A549 (cell line): Measurements from ENCODE around the gene MYO15A. TPM values are rescaled to one million over a fixed set of nuclear protein-coding genes. Genes with fewer than 3 reads are reported as not detected.

Experiments
- ATAC-seq, 2 experiments: fragments of 200-7000 bp in 1 of 2; fragments of >200 bp in 1 of 2; cut with Nextera tagmentation in 1 of 2; cut with Tn5 transposase in 1 of 2; 3 replicates each; pipeline versions ENCODE4 v1.8.0 to v1.9.1; 2018 to 2020; ENCODE audit warnings: mild to moderate bottlenecking in 1 of 2, moderate library complexity in 1 of 2
- CTCF ChIA-PET: fragments of 300-600 bp; sonication (Branson Sonifier 250); formaldehyde crosslinking; extraction: SDS; loops from one replicate; lab custom pipeline; 2021; ENCODE audit warnings: antibody characterized with exemption, inconsistent platforms; lab: Yijun Ruan, JAX
- POLR2A ChIA-PET: fragments of 350-600 bp; formaldehyde crosslinking; extraction: SDS; loops from one replicate; lab custom pipeline; 2021; ENCODE audit warnings: antibody characterized with exemption, inconsistent platforms; lab: Yijun Ruan, JAX
- DNase-seq, 2 experiments: peaks; one replicate each; pipeline versions ENCODE4 v3.0.0 to v3.0.0-alpha.2; 2011 to 2016; ENCODE audit warnings: low read depth in 1 of 2, low spot score in 1 of 2
- FAIRE-seq: peaks from 2 replicates; lab custom pipeline; 2011; peaks lifted over from hg19 to GRCh38; lab: Jason Lieb, UNC
- H3K27ac ChIP-seq, 2 experiments: fragments of >200 bp; sonication (Bioruptor Twin); formaldehyde crosslinking; 3 replicates each; pipeline ENCODE4 v1.5.1; 2016 to 2017
- H3K4me1 ChIP-seq: fragments of >200 bp; sonication (Bioruptor Twin); formaldehyde crosslinking; 3 replicates; pipeline ENCODE4 v1.6.1; 2016
- H3K4me2 ChIP-seq: fragments of >200 bp; sonication (Bioruptor Twin); formaldehyde crosslinking; 3 replicates; pipeline ENCODE4 v1.6.1; 2016
- H3K4me3 ChIP-seq: fragments of >200 bp; sonication (Bioruptor Twin); formaldehyde crosslinking; 3 replicates; pipeline ENCODE4 v1.5.1; 2016
- H3K9me3 ChIP-seq: fragments of >200 bp; sonication (Bioruptor Twin); formaldehyde crosslinking; 3 replicates; pipeline ENCODE4 v1.6.1; 2016
- E2F6 ChIP-seq: IDR thresholded peaks from 2 replicates; pipeline ENCODE4 v1.6.1; 2012; ENCODE audit warnings: low read depth, borderline replicate concordance
- EHF ChIP-seq: fragments of 250-450 bp; sonication (Bioruptor Pico); IDR thresholded peaks from 2 replicates; pipeline ENCODE4 v1.5.0; 2020; ENCODE audit warnings: mild to moderate bottlenecking
- FOSB ChIP-seq: fragments of 250-450 bp; sonication (Bioruptor Pico); IDR thresholded peaks from 2 replicates; pipeline ENCODE4 v1.5.0; 2020; ENCODE audit warnings: mild to moderate bottlenecking, moderate library complexity
- FOXS1 ChIP-seq: fragments of 250-450 bp; sonication (Bioruptor Pico); IDR thresholded peaks from 2 replicates; pipeline ENCODE4 v1.5.0; 2020; ENCODE audit warnings: mild to moderate bottlenecking, moderate library complexity
- GATA3 ChIP-seq: IDR thresholded peaks from 2 replicates; pipeline ENCODE4 v1.6.1; 2012; ENCODE audit warnings: borderline replicate concordance
- JUN ChIP-seq, 2 experiments: fragments of >200 bp; sonication (Bioruptor Twin); formaldehyde crosslinking; IDR thresholded peaks; 2 replicates in 1 of 2; 3 replicates in 1 of 2; pipeline ENCODE4 v1.6.1; 2016 to 2017
- KDM1A ChIP-seq: fragments of 200-600 bp; sonication (generic); IDR thresholded peaks from 2 replicates; pipeline ENCODE4 v1.6.1; 2016; ENCODE audit warnings: low read depth, mild to moderate bottlenecking
- KDM5A ChIP-seq: fragments of 200-600 bp; sonication (generic); IDR thresholded peaks from 2 replicates; pipeline ENCODE4 v1.6.1; 2016; ENCODE audit warnings: antibody characterized with exemption, mild to moderate bottlenecking
- MAX ChIP-seq: IDR thresholded peaks from 2 replicates; pipeline ENCODE4 v1.6.1; 2012
- MAZ ChIP-seq: fragments of 150-350 bp; IDR thresholded peaks from 2 replicates; pipeline ENCODE4 v1.6.1; 2014; ENCODE audit warnings: antibody characterized with exemption, low read depth, low read length, borderline replicate concordance
- MYC ChIP-seq: IDR thresholded peaks from 2 replicates; pipeline ENCODE4 v1.6.1; 2012; ENCODE audit warnings: mild to moderate bottlenecking, inconsistent platforms, low read length, improper control_type of control experiment, borderline replicate concordance
- POLR2A ChIP-seq: IDR thresholded peaks from 2 replicates; pipeline ENCODE4 v1.6.1; 2012; ENCODE audit warnings: mild to moderate bottlenecking, low read length
- POLR2AphosphoS2 ChIP-seq: conservative IDR thresholded peaks from 2 replicates; pipeline ENCODE4 v1.6.1; 2012; ENCODE audit warnings: low read length, improper control_type of control experiment, inconsistent platforms
- RAD21 ChIP-seq, 2 experiments: fragments of >200 bp in 1 of 2; sonication (Bioruptor Twin) in 1 of 2; formaldehyde crosslinking in 1 of 2; IDR thresholded peaks in 1 of 2; conservative IDR thresholded peaks in 1 of 2; 2 replicates in 1 of 2; 3 replicates in 1 of 2; pipeline ENCODE4 v1.6.1; 2012 to 2018; ENCODE audit warnings: inconsistent platforms in 1 of 2
- RARB ChIP-seq: fragments of 250-450 bp; sonication (Bioruptor Pico); IDR thresholded peaks from 2 replicates; pipeline ENCODE4 v1.8.0; 2021; ENCODE audit warnings: mild to moderate bottlenecking, moderate library complexity
- TFCP2L1 ChIP-seq: fragments of 250-450 bp; sonication (Bioruptor Pico); IDR thresholded peaks from 2 replicates; pipeline ENCODE4 v1.5.0; 2021; ENCODE audit warnings: mild to moderate bottlenecking
- WGBS: methylation state at CpG from one replicate; pipeline ENCODE4 v1.1.6; 2017; ENCODE audit errors: missing lambda C conversion rate; 5-methylcytosine and 5-hydroxymethylcytosine counted together
- polyA plus RNA-seq, 4 experiments: library from polyadenylated mRNA; depleted of rRNA in 3 of 4; stranded (reverse); fragments of >200 nt; fragmentation: RNase III in 1 of 4; extraction: RNeasy Plus Mini Kit Qiagen cat#74134 plus additional on column Dnase treatment in 1 of 4; gene quantifications; 2 replicates in 3 of 4; 3 replicates in 1 of 4; pipeline ENCODE4 v1.2.3, GENCODE V29; 2011 to 2017
- TF ChIP-seq, protein P1 (sequence below): fragments of >200 bp; sonication (Bioruptor Twin); formaldehyde crosslinking; IDR thresholded peaks from 3 replicates; pipeline ENCODE4 v1.5.1; 2016
- TF ChIP-seq, protein P2 (sequence below): fragments of 450-650 bp; IDR thresholded peaks from 2 replicates; pipeline ENCODE4 v1.6.1; 2014; ENCODE audit warnings: antibody characterized with exemption

MYO15A gene
- polyA plus RNA-seq, 2 of the 4 experiments (the other 2 are of a cell fraction), result 0.22 to 0.26 TPM

DNA sequence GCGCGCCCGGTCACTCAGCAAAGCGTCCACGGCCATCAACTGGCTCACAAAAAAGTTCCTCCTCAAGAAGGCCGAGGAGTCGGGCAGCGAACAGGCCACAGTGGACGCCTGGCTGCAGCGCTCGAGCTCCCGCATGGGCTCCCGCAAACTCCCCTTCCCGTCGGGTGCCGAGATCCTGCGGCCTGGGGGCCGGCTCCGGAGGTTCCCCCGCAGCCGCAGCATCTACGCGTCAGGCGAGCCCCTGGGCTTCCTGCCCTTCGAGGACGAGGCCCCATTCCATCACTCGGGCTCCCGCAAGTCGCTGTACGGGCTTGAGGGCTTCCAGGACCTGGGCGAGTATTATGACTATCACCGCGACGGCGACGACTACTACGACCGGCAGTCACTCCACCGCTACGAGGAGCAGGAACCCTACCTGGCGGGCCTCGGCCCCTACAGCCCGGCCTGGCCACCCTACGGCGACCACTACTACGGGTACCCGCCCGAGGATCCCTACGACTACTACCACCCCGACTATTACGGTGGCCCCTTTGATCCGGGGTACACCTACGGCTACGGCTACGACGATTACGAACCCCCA is 10.7 kb downstream of the MYO15A start (continued):
- no peak for TF ChIP-seq E2F6
- TF ChIP-seq, protein P1, sequence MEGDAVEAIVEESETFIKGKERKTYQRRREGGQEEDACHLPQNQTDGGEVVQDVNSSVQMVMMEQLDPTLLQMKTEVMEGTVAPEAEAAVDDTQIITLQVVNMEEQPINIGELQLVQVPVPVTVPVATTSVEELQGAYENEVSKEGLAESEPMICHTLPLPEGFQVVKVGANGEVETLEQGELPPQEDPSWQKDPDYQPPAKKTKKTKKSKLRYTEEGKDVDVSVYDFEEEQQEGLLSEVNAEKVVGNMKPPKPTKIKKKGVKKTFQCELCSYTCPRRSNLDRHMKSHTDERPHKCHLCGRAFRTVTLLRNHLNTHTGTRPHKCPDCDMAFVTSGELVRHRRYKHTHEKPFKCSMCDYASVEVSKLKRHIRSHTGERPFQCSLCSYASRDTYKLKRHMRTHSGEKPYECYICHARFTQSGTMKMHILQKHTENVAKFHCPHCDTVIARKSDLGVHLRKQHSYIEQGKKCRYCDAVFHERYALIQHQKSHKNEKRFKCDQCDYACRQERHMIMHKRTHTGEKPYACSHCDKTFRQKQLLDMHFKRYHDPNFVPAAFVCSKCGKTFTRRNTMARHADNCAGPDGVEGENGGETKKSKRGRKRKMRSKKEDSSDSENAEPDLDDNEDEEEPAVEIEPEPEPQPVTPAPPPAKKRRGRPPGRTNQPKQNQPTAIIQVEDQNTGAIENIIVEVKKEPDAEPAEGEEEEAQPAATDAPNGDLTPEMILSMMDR, result no peak

- FAIRE-seq, result no peak
Observed at GRCh38 chr17:18119938-18120337, 11.4 kb downstream of the MYO15A start.

DNA sequence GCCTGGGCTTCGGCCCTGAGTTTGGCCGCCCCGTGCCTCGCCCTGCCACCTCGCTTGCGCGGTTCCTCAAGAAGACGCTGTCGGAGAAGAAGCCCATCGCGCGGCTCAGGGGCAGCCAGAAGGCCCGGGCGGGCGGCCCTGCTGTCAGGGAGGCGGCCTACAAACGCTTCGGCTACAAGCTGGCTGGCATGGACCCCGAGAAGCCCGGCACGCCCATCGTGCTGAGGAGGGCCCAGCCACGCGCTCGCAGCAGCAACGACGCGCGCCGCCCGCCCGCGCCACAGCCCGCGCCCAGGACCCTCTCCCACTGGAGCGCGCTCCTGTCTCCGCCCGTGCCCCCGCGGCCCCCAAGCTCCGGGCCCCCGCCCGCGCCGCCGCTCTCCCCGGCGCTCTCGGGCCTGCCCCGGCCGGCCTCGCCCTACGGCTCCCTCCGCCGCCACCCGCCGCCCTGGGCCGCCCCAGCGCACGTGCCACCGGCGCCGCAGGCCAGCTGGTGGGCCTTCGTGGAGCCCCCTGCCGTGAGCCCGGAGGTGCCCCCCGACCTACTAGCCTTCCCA is 12.0 kb downstream of the MYO15A start:
- no peaks in the 10 kb centered on the region for H3K4me1 ChIP-seq
- POLR2A ChIA-PET, result no interaction called here
- ATAC-seq, result no peak
- CTCF ChIA-PET, result interaction anchor here (1.3 to 1.4 kb wide), 2 partner anchors 19 to 21 kb away, joined by 3 to 4 read pairs; no protein-coding TSS in a partner anchor
- H3K4me3 ChIP-seq, result no peak overlapping the region
- no peak overlapping the region for H3K27ac ChIP-seq
- WGBS, result 91% methylated on average over 45 of the region's 68 CpGs
- H3K9me3 ChIP-seq, result peaks cover 3% of the 10 kb centered on the region; the same call in 2 of the 3 replicates
- no peak overlapping the region for H3K4me2 ChIP-seq
- TF ChIP-seq FOXS1, result no peak
- TF ChIP-seq EHF (CRISPR knock-in tag), result no peak
- TF ChIP-seq, all 56 proteins: peak for 0
- DNase-seq (no peak), FAIRE-seq (no peak)

More at GRCh38 chr17:18119938-18120337, 11.4 kb downstream of the MYO15A start:
- Histone ChIP-seq H3K4me2 (no peak overlapping the region), H3K4me3 (no peak overlapping the region), H3K4me1 (no peaks in the 10 kb centered on the region)
- ATAC-seq, result no peak
- 94% methylated on average over 30 of the region's 30 CpGs for WGBS
- CTCF ChIA-PET, result interaction anchor here (1.3 kb wide), 1 partner anchor 20 kb away, joined by 3 read pairs; no protein-coding TSS in a partner anchor
- TF ChIP-seq, protein P2, sequence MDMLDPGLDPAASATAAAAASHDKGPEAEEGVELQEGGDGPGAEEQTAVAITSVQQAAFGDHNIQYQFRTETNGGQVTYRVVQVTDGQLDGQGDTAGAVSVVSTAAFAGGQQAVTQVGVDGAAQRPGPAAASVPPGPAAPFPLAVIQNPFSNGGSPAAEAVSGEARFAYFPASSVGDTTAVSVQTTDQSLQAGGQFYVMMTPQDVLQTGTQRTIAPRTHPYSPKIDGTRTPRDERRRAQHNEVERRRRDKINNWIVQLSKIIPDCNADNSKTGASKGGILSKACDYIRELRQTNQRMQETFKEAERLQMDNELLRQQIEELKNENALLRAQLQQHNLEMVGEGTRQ, result no peak
- TF ChIP-seq, all 56 proteins: peak for 0
- DNase-seq, result no peak
- Histone ChIP-seq H3K9me3 (peaks cover 3% of the 10 kb centered on the region; the same call in 2 of the 3 replicates), H3K27ac (no peak overlapping the region)
- POLR2A ChIA-PET, result no interaction called here

- no peak for ATAC-seq
- Histone ChIP-seq H3K4me1 (no peaks in the 10 kb centered on the region), H3K9me3 (peaks cover 3% of the 10 kb centered on the region; the same call in 2 of the 3 replicates), H3K27ac (no peak overlapping the region), H3K4me3 (no peak overlapping the region), H3K4me2 (no peak overlapping the region)
- 91% methylated on average over 46 of the region's 54 CpGs for WGBS
- POLR2A ChIA-PET, result interaction anchor here (0.6 kb wide), 1 partner anchor 601 kb away, joined by 4 read pairs; no protein-coding TSS in a partner anchor
- no peak for DNase-seq
- TF ChIP-seq POLR2AphosphoS2 (no peak), RAD21 (conservative IDR thresholded peaks at IDR 0.05 in 1 of 2, IDR thresholded peaks at IDR 0.05 in 1 of 2) (no peak), KDM5A (no peak), GATA3 (no peak), MAX (no peak), POLR2A (no peak), KDM1A (no peak), MAZ (no peak), JUN (IDR thresholded peaks at IDR 0.05) (no peak), TFCP2L1 (no peak), RARB (no peak), FOSB (CRISPR knock-in tag) (no peak), MYC (no peak)
- TF ChIP-seq, protein P1, result no peak
- CTCF ChIA-PET, result interaction anchor here (1.3 to 1.4 kb wide), 2 partner anchors 18 to 20 kb away, joined by 3 to 4 read pairs; no protein-coding TSS in a partner anchor
- no peak for FAIRE-seq
Observed at GRCh38 chr17:18121144-18121910, 12.8 kb downstream of the MYO15A start.
